ENCODE results near the gene CDC7.
"Not testable (repeated sequence)": the region's sequence is repeated elsewhere in the genome, so short reads cannot be mapped to it uniquely, and the experiment has no call there.

The CDC7 gene

GRCh38 chr1:91500756-91501522 is at the start of gene CDC7:
Gene CDC7, plus strand, starts transcription at chr1:91500851. Its CDS starts 866 bp downstream, at chr1:91501717.
- DNase-seq (ENCODE audit: low read depth in 2 of 2), result peak; percentile 79 to 85

DNA sequence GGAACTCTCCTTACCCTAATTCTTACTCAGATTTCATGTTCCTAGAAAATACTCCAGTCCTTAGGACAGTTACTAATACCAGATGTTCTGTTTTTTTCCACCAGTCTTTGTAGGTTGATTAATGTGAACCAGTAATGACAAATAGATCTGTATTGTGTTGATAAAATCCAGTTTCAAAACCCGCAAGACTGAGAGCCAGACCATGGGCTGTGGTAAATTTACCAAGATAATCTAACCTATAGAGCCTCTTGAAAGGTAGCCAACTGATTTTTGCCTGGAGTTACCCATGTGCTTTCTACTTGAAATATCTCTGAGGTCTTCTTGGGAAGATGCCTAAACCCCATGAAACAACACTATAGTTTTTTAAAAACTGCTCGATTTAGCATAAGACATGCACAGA is 46.5 kb upstream of the CDC7 start:
- no peak for DNase-seq (ENCODE audit: low read depth in 2 of 2)

DNA sequence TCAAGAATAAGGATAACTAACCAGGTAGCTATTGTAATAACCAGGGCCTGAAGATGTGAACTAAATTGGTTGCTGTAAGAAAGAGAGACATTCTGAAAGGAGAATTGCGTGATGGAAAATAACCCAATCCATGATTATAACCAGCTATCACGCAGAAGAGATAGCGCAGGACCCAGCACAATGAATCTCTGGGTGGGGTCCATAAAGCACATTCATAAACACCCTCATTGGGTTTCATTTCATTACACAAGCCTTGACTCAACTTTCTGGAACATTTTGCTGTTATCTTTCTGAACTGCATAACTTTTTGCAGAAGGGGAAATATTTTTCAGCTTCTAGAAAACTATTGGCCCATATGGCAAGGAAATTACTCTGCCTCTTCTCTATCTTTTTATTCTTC is 45.3 kb upstream of the CDC7 start:
- no peak for DNase-seq (ENCODE audit: low read depth in 2 of 2)

DNA sequence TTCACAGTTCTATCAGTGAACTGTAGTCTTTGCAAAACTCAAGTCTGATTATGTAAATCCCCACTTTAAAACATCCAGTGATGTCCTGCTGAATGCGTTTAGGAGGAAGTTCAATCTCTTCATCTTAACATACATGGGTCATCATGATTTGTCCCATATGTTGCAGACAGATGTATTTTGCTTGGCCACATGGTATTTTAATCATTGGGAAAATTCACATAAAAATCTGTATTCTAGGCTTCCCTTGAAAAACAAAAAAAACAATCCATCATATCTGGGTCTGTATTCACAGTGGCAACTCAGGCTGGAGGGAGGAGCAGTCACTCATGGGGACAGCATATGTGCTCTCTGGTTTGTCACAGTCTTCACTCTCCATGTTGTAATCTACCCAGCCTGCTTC is 44.8 kb upstream of the CDC7 start:
- DNase-seq (ENCODE audit: low read depth in 2 of 2), result no peak

- DNase-seq (ENCODE audit: low read depth in 2 of 2), result not testable (repeated sequence)
These were observed 35.3 kb upstream of the CDC7 start for GRCh38 chr1:91465350-91465749.

DNA sequence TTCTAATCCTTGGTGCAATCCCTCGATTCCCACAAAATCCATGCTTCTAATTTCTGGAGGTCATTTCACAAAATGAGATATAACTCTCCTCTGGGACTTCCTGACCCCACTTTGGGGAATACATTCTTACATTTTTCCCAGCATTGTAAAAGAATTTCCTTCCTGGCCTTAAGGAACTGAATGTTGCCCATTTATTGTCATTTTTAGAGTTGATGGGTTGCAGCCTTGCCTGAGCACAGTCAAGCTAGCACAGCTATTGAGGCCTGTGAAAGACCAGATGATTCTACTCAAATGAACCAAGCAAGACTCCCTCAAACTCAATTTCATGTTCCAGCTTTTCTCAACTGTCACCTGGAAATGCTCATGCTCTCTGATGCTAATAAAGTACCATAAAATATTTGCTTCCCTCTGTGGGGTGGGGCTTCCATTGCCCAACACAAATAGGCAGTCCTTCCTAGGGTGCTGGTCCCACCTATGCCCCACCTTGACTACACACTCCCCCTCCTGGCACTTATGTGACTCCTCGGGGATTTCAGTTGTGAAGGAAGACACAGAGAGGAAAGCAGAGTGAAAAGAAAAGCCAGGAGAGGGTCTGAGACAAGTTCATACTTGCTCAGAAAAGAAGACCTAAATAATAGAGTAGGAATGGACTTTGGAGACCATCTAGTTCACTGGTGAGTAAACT is 24.0 kb upstream of the CDC7 start:
- no peak for DNase-seq (ENCODE audit: low read depth in 2 of 2)

DNA sequence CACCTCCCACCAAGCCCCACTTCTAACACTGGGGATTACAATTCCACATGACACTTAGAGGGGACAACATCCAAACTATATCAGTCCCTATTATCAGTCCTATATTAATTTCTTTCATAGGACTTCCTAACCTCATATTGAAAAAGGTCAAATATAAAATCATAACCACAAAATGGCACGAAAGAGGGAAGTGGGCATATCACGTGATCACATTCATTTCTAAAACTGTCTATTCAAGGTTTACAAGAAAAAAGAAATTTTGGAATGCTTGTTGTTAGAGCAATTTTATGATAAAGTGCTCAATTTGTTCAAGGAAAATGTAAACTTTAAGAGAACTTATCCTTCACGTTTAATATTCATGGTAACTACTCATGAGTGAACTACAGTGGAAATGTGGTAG is 13.2 kb upstream of the CDC7 start:
- DNase-seq (ENCODE audit: low read depth in 2 of 2), result no peak

- DNase-seq (ENCODE audit: low read depth in 2 of 2), result no peak
These were observed 10.2 kb upstream of the CDC7 start for GRCh38 chr1:91490501-91490900.

GRCh38 chr1:91498035-91498434 is 2.6 kb upstream of the CDC7 start:
- DNase-seq (ENCODE audit: low read depth in 2 of 2), result no peak

DNA sequence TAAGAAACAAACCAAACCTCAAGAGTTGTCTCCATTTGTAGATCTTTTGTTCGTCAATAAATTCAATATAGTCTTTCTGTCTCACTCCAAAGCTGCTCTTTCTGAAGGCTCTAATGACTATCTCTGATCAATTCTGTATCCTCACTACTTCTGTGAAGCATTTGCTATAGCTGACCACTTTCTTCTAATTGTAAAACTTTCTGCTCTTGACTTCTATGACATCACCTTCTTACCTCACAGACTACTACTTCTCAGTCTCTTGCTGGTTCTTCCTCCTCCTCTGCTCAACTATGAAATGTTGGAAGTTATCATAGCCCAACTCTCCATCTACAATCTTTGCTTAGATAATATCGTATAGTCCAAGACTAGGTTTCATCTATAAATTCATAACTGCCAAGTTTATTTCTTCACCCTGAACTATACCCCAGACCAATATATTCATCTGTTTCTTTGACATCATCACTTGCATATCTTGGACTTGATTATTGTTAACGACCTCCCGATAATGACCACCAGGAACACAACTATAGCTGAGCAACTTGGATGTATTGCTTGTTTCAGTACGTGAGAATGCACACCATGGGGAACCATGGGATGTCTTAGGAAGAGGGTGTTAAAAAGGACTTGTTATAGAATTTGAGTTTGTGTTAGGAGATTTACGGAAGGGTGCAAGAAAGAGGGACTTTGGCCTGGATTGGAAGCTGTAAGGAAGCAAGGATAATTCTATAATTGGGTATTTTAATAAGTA is 2.0 kb upstream of the CDC7 start:
- DNase-seq (ENCODE audit: low read depth in 2 of 2), result no peak

DNA sequence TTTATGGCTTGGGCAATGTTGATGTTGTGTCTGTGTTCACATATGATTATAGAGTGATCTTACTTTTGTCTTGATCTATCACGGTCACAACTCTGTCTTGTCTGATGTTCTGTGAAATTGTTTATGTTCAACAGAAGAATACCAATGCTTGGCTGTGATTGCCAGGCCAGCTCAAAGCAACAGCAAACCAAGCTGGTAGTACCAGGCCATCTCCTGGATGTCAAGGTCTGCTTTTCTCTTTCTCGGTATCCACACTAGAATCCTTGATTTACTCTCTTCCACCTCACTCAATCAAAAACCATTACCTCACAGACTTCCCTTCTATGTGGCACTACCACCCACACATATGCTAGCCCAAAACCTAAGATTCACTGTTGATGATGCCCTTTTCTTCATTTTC is 1.3 kb upstream of the CDC7 start:
- DNase-seq (ENCODE audit: low read depth in 2 of 2), result no peak

- DNase-seq (ENCODE audit: low read depth in 2 of 2), result no peak
These were observed 521 bp upstream of the CDC7 start for GRCh38 chr1:91499904-91500755.

- no peak for DNase-seq (ENCODE audit: low read depth in 2 of 2)
These were observed 836 bp downstream of the CDC7 start for GRCh38 chr1:91501523-91501851.

DNA sequence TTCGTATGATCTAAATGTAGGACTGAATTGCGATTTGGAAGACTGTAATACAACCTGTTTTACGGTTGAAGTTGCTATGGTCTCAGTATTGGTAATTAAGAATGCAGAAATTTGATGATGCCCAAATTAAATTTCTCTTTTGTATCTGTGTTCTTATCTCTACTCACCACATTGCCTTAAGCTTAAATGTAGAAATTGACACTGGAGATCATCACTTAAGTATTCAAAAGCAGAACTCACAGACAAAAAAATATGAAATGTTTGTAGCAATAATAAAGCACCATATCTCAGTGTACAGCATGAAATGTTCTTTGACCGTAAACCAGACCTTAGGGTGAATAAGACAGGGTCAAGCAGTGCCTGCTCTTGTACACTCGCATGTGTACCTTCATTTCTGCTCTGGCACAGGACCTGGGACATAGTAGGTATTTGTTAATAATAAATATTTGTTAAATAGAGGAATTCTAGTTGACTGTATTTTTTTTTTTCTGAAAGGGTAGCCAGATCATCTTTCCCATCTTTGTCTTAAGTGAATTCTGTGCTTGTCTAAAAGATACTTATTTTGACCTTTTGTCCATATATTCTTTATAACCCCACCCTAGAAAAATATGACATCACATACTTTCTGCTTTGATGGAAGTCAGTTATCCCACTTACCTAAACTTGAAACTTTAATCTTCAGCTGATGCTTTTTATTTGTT is 1.5 kb downstream of the CDC7 start:
- DNase-seq (ENCODE audit: low read depth in 2 of 2), result no peak

- DNase-seq (ENCODE audit: low read depth in 2 of 2), result no peak
These were observed 2.1 kb downstream of the CDC7 start for GRCh38 chr1:91502672-91503184.

DNA sequence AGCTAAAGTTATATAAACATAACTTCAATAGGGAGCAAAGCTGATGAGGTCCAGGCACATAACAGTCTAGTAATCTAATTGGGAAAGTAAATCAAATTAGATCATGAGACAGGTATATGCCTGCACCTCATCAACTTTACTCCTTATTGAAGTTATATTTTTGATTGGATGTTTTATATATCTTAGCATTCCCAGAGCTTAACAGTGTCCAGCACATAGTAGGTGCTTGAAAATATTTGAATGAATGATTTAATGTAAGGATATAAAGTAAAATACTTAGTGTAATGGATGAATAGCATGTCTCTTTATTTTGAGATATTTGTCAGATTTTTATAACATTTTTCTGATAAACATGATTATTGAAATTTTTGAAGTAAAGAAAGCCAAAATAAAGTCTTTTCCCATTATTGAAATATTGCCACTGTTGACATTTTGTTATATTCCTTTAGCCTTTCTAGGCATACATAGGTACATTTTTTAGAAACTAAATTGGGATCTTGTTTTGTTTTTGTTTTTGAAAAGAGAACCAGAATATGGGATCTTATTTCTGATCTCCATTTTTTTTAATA is 2.8 kb downstream of the CDC7 start:
- no peak for DNase-seq (ENCODE audit: low read depth in 2 of 2)

DNA sequence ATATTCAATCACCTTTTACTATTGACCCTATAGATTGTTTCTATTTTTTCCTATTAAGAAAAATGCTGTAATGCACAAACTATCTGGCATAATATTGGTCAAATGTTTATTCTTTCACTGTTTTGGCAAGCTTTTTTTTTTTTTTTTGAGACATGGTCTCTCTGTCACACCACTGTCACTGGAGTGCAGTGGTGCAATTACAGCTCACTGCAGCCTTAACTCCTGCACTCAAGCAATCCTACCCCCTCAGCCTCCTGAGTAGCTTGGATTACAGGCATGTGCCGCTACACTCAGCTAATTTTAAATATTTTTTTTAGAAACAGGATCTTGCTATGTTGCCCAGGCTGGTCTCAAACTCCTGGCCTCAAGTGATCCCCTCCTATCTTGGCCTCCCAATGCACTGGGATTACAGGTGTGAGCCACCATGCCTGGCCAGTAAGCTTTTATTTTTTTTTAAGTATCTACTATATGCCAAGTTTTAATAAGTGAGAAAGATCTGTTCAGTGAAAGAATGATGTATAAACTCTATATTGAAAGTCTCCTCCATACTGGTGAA is 3.4 kb downstream of the CDC7 start:
- no peak for DNase-seq (ENCODE audit: low read depth in 2 of 2)

DNA sequence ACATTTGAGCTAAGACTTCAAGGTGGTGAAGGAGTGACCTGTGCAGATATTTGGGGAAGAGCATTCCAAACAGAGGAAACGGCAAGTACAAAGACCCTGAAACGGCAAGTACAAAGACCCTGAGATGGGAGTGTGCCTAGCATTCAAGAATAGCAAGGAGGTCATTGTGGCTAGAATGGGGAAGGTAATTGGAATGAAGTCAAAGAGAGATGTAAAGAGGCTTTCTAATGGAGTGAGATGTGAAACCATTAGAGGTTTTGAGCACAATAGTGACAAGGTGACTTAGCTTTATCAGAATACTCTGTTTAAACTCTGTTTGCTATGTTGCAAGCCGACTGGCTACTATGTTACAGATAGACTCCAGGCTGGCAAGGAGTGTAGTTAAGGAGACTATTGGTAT is 4.4 kb downstream of the CDC7 start:
- no peak for DNase-seq (ENCODE audit: low read depth in 2 of 2)

GRCh38 chr1:91506071-91506470 is 5.4 kb downstream of the CDC7 start:
- DNase-seq (ENCODE audit: low read depth in 2 of 2), result no peak

DNA sequence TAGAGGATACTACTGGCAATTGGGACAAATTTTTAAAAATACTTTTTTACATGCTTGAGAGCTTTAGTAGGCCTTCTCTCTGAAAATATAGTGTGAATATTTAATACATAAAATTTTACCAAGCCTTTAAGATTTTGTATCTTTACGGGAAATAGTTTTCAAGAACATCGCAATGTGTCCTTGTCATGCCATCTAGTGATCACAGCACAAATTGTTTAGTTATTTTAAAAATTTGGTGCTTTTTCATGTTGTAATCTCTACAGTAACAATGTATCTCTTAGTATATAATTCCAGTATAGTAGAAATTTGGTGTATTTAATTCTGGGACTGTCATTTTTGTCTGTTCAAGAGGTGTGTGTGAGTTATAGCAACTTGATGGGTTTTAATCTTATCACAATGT is 6.7 kb downstream of the CDC7 start:
- DNase-seq (ENCODE audit: low read depth in 2 of 2), result no peak

All from stimulated activated CD8-positive, alpha-beta memory T cell treated with anti-CD3 and anti-CD28 coated beads, Interleukin-15, amount 100 ng/mL, for 48 hours (primary cell).